HG03439 (cell line): ENCODE data around the gene CTCF.

Source experiments
- ATAC-seq: cut with Tn5 transposase; IDR thresholded peaks from one replicate; pipeline ENCODE4 v1.9.1; 2021; ENCODE audit warnings: mild to moderate bottlenecking, moderate library complexity; ENCODE audit not compliant: unreplicated experiment

CTCF gene

DNA sequence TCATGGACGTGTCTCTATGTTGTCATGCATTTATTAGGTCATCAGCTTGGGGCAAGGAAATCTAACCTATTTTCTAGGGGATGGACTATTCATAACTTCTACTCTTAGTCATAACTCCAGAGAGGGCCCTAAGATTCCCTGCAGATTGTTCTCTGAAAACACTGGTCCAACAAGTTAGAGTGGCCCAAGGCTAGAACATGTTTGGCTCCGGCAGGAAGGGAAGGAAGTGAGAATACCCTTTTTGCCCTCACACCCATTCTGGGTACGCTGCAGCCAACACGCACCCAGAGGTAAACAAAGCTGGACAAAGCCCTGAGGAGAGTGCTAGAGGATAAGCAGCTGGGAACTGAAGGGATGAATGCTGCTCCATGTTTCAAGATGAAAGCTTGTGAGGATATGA is 114.2 kb downstream of the CTCF start:
- ATAC-seq = no peak

- no peak for ATAC-seq
Observed at GRCh38 chr16:67676939-67677338, 114.6 kb downstream of the CTCF start.

DNA sequence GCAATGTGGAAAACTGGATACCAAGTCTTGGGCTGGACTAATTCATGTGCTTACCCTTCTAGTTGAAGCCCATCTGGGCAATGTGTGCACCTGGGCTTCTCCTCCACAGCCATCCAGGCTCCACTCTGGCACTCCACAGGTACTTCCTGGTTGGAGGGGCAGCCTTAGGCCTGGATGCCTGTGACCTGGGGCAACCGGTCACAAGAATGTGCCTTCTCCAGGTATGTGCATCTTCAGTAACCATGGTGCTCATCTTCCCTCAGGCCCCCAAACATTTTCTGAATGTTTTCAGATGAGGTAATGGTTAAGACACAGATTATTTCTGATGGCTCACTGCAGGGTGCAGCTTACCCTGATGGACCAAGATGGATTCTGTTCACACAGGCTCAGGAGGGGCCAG is 115.4 kb downstream of the CTCF start:
- no peak for ATAC-seq

DNA sequence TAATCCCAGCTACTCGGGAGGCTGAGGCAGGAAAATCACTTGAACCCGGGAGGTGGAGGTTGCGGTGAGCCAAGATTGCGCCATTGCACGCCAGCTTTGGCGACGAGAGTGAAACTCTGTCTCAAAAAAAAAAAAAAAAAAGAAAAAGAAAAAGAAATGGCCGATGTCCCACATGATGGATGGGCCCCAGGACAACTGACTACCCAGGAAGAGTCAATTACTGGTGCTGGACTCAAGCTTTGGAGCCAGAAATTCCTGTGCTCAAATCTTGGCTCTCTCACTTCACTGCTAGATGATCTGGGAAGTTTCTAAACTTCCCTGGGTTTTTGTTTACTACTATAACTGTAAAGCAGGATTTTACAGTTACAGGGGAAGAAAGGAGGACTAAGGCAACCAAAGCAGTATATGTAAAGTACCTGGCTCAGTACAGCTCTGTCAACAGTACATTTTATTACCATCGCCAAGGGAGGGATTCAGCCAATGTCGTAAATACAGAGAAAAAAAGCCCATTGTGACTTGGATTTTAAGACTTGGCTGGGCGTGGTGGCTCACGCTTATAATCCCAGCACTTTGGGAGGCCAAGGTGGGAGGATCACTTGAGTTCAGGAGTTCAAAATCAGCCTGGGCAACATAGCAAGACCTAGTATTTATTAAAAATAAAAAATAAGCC is 116.2 kb downstream of the CTCF start:
- no peak for ATAC-seq

DNA sequence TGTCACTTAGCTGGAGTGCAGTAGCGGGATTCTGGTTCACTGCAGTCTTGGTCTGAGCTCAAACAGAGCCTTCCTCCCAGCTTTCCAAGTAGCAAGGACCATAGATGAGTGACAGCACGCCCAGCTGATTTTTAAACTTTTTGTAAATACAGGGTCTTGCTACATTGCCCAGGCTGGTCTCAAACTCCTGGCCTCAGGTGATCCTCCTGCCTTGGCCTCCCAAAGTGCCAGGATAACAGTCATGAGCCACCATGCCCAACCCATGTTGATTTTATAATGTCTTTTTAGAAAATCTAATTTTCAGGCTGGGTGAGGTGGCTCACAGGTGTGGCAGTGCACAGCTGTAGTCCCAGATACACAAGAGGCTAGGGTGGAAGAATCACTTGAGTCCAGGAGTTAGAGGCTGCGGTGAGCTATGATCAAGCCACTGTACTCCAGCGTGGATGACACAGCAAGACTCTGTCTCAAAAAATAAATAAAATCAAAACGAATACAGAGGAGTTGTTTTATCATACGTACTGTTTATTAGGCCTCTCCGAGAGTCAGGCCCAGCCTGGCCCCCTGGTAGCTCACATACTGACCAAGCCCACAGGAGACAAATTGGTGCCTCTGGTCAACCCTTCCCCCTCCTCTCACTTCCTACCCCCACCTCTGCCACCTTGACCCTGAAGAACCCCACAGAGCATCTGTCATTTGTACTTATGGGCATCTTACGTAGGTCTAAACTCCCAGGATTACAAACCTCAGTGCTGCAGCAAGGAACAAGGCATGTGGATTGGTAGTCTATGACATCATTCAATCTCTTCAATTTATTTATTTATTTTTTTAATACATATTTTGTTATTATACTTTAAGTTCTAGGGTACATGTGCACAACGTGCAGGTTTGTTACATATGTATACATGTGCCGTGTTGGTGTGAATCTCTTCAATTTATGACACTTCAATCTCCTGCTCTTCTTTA is 117.9 kb downstream of the CTCF start:
- no peak for ATAC-seq

- no peak for ATAC-seq
Observed at GRCh38 chr16:67683767-67684166, 121.4 kb downstream of the CTCF start.

DNA sequence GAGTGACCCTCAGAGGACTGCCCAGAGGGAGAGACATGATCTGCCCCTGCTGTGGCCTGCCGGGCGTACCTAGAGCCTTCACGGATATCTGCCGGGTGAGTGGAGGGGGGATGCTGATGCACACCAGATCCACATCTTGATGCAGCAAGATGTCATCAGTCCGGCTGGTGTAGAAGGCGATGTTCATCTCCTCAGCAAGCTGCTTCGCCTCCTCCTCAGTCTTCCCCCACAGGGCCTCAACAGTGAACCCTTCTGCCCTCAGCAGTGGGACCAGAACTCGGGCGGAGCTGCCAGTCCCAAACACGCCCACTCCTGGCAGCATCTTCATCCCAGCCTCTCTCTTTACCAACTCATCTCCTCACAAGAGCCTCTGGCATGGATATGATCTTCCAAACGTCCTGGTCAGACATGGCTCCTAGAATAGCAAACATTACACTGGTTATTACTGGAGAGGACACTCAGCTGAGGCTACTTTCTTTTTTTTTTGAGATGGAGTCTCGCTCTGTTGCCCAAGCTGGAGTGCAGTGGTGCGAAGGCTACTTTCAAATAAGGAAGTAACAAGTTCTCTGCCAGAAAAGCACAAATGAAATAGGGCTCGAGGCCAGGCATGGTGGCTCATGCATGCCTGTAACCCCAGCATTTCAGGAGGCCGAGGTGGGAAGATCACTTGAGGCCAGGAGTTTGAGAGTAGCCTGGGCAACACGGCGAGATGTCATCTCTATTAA is 123.2 kb downstream of the CTCF start:
- no peak for ATAC-seq
